OCI-LY3 (cell line): Measurements from ENCODE around the gene EPDR1.

ENCODE experiments used
- EZH2phosphoT487 ChIP-seq: fragments of 200-600 bp; shearing (Covaris generic); IDR thresholded peaks from 2 replicates; pipeline ENCODE4 v1.6.1; 2018; ENCODE audit warnings: antibody characterized with exemption, mixed run types, low read depth
- TF ChIP-seq, protein P1 (sequence below): fragments of 200-600, 300-600 bp; sonication (generic); IDR thresholded peaks from 2 replicates; pipeline ENCODE4 v1.5.1; 2014; ENCODE audit warnings: antibody characterized with exemption, low read length, low read depth

GRCh38 chr7:37930226-37930948 lies 9.9 kb downstream of the EPDR1 start:
- TF ChIP-seq, protein P1, sequence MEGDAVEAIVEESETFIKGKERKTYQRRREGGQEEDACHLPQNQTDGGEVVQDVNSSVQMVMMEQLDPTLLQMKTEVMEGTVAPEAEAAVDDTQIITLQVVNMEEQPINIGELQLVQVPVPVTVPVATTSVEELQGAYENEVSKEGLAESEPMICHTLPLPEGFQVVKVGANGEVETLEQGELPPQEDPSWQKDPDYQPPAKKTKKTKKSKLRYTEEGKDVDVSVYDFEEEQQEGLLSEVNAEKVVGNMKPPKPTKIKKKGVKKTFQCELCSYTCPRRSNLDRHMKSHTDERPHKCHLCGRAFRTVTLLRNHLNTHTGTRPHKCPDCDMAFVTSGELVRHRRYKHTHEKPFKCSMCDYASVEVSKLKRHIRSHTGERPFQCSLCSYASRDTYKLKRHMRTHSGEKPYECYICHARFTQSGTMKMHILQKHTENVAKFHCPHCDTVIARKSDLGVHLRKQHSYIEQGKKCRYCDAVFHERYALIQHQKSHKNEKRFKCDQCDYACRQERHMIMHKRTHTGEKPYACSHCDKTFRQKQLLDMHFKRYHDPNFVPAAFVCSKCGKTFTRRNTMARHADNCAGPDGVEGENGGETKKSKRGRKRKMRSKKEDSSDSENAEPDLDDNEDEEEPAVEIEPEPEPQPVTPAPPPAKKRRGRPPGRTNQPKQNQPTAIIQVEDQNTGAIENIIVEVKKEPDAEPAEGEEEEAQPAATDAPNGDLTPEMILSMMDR: no peak
- TF ChIP-seq EZH2phosphoT487: no peak
